Prostate gland (tissue), 2 donors: Measurements from ENCODE around the gene CEACAM21.

Source experiments
- POLR2A ChIP-seq: fragments of 450-650 bp; IDR thresholded peaks from one replicate; pipeline ENCODE4 v1.6.1; 2016; ENCODE audit warnings: antibody characterized with exemption, mild to moderate bottlenecking
- POLR2AphosphoS5 ChIP-seq: sonication (generic); formaldehyde crosslinking; IDR thresholded peaks from one replicate; pipeline ENCODE4 v1.6.1; 2017; ENCODE audit warnings: antibody characterized with exemption
- TF ChIP-seq, protein P1 (sequence below), 4 experiments: fragments of 200-600 bp in 2 of 4; fragments of 450-650 bp in 2 of 4; sonication (generic) in 2 of 4; IDR thresholded peaks; 1 replicate in 3 of 4; 2 replicates in 1 of 4; pipeline ENCODE4 v1.5.1; 2016 to 2019; ENCODE audit warnings: antibody characterized with exemption in 4 of 4, mild to moderate bottlenecking in 2 of 4, moderate library complexity in 2 of 4

DNA sequence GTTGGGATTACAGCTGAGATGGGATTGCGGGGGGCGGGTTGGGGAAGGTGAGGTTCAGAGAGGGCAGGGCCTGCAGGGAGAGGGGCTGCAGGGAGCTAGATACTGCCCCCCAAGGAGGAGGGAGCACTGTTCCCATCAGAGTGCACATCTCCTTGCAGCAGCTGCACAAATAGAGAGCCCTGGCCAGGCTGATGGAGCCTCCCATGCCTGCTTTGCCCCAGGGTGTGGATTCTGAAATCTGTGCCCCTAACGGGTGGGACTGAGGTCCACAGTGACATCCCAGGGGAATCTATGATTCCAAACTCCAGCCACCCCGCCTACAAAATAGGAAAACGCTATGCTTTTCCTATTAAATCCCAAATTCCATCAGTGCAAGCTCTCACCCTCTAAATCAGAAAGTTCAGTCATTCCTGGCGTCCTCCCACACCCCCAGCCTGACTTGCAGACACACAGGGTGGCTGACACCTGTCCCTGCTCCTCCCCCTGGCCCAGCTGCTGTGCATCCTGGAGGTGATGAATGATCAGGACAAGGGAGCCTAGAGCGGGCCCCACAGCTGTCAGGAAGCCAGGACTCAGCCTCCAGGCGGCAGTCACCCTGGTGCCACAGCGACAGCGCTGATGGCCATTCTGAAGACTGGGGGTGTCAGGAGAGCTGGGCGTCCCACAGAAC, 6.3 kb upstream of the CEACAM21 start:
- TF ChIP-seq, protein P1, sequence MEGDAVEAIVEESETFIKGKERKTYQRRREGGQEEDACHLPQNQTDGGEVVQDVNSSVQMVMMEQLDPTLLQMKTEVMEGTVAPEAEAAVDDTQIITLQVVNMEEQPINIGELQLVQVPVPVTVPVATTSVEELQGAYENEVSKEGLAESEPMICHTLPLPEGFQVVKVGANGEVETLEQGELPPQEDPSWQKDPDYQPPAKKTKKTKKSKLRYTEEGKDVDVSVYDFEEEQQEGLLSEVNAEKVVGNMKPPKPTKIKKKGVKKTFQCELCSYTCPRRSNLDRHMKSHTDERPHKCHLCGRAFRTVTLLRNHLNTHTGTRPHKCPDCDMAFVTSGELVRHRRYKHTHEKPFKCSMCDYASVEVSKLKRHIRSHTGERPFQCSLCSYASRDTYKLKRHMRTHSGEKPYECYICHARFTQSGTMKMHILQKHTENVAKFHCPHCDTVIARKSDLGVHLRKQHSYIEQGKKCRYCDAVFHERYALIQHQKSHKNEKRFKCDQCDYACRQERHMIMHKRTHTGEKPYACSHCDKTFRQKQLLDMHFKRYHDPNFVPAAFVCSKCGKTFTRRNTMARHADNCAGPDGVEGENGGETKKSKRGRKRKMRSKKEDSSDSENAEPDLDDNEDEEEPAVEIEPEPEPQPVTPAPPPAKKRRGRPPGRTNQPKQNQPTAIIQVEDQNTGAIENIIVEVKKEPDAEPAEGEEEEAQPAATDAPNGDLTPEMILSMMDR (IDR thresholded peaks at IDR 0.05), result no peak
- TF ChIP-seq POLR2AphosphoS5 (no peak), POLR2A (no peak)
